Glomerular visceral epithelial cell (primary cell): Measurements from ENCODE around the gene LRRC17.
"Not testable (repeated sequence)": the region's sequence is repeated elsewhere in the genome, so short reads cannot be mapped to it uniquely, and the experiment has no call there.

Source experiments
- DNase-seq: peaks from one replicate; pipeline ENCODE4 v3.0.0-alpha.2; 2016; ENCODE audit errors: extremely low spot score

Gene LRRC17

GRCh38 chr7:102897856-102898531, 14.8 kb upstream of the LRRC17 start:
- DNase-seq: no peak

GRCh38 chr7:102898532-102898859, 14.3 kb upstream of the LRRC17 start:
- no peak for DNase-seq

DNA sequence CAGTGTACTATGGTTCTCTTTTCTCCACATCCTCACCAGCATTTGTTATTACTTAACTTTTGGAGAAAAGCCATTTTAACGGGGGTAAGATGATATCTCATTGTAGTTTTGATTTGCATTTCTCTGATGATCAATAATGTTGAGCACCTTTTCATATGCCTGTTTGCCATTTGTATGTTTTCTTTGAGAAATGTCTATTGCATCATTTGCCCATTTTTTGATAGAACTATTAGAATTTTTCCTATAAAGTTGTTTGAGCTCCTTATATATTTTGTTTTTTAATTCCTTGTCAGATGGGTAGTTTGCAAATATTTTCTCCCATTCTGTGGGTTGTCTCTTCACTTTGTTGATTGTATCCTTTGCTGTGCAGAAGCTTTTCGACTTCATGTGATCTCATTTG, 10.7 kb upstream of the LRRC17 start:
- not testable (repeated sequence) for DNase-seq

DNA sequence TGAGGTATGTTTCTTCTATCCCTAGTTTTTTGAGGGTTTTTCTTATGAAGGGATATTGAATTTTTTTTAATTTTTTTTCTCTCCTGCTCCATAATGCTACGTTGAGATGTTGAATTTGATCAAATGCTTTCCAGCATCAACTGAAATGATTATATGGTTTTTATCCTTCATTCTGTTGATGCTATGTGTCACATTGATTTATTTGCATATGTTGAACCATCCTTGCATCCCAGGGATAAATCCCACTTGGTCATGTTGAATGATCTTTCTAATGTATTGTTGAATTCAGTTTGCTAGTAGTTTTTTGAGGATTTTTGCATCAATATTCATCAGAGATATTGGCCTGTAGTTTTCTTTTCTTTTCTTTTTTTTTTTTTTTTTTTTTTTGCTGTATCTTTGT, 9.2 kb upstream of the LRRC17 start:
- not testable (repeated sequence) for DNase-seq

- DNase-seq: no peak
Measured at GRCh38 chr7:102908676-102909075, 4.1 kb upstream of the LRRC17 start.

DNA sequence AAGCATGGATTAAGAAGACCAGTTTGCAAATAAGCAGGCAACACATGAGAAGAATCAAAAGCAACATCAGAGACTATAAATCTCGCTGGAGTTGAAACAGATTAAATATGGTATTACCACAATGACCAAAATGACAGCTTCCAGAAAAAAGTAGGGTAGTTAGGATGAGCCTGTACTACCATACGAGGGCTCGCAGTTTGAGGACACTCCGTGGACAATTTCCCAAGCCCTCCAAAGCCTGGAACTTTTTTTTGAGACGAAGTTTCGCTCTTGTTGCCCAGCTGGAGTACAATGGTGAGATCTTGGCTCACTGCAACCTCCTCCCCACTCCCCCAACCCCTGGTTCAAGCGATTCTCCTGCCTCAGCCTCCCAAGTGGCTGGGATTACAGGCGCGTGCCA, 1.0 kb downstream of the LRRC17 start:
- no peak for DNase-seq

DNA sequence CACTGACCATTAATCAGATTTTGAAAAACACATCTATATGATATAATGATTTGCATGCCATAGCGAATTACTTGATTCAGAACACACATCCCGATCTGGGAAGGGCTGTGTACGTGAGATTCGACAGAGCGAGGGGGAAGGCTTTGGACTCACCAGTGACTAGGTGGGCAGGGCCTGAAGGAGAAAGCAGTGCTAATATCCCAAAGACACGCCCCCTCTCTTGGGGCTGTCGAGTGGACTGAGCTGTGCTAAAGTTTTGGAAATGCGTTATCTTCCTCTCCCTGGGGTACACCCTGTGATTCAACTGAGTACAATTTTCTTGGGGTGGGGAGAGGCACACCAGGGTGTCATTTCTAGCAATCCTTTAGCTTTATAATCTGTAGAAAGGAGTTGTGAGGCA, 1.8 kb downstream of the LRRC17 start:
- DNase-seq: no peak

- DNase-seq: peak; percentile 51
Measured at GRCh38 chr7:102916426-102916825, 3.6 kb downstream of the LRRC17 start.

- DNase-seq: no peak
Measured at GRCh38 chr7:102916881-102917280, 4.1 kb downstream of the LRRC17 start.

DNA sequence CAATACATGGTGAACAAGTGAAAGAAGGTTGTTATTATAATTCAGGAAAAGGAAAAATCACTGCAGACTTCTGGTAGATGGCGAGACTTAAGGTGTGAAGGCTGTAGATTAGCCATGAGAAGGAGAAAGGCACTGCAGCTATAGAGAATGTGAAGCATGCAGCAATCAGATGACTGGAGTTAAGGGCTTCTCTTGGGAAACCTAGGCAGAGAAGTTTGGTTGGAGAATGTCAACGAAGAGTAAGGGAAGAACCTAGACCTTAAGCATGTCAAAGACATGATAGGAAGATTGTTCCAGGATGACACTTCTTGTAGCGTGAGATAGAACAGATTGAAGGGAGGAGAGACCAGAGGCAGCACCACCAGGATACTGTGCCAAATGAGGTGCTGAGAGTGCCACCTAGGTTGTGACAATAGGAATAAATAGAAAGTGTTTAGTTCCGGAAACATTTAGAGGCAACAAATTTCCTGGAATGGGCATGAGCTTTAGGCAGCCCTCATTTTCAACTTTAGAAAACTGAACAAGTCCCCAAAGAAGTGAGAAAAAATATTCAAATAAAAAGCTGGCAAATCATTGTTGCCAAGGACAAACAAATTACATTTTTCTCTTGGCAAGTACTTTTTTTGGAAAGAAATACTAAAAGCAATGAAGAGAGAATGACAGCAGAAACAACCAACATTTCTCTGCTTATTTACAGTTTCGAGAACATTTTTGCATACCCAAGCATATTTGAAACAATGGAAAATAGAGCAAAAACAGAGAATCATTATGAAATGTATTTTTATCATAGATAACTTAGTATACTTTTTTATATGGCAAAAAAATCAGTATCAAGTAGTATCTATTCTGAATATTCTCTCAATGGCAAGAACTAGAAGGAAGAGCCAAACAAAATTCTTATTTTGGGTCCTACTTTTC, 4.9 kb downstream of the LRRC17 start:
- DNase-seq: no peak

DNA sequence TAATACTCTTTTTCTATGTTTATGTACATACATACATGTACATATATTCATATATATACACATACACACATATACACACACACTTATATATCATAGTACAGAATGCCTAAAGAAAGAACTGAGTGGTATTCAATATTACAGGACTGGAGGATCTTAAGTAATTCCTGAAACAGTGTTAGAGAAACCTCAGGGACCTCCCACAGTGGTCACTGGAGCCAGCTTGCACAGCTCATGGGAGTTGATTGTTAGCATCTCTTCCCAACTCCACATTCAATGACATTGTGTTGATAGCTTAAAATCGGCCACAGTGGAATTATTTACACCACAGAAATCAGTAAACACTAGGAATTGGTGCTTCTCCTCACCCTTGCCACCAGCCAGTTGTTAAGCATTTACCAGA, 6.0 kb downstream of the LRRC17 start:
- no peak for DNase-seq

- no peak for DNase-seq
Measured at GRCh38 chr7:102925976-102926782, 13.4 kb downstream of the LRRC17 start.

DNA sequence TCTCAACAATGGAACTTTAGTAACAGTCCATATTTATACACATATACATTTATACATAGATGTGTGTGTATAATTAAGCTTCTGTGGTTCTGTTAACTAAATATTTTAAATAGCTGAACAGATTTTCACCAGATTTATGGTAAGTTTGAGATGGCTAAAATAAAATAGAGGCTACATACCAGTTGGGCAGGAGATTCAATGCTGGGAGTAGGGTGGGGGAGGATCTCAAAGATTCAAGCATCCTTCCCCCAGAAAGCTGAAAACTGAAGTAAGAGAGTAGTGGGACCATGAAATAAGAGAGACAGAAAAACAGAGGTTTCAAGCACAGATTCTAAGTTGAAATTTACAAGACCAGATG, 14.0 kb downstream of the LRRC17 start:
- no peak for DNase-seq

DNA sequence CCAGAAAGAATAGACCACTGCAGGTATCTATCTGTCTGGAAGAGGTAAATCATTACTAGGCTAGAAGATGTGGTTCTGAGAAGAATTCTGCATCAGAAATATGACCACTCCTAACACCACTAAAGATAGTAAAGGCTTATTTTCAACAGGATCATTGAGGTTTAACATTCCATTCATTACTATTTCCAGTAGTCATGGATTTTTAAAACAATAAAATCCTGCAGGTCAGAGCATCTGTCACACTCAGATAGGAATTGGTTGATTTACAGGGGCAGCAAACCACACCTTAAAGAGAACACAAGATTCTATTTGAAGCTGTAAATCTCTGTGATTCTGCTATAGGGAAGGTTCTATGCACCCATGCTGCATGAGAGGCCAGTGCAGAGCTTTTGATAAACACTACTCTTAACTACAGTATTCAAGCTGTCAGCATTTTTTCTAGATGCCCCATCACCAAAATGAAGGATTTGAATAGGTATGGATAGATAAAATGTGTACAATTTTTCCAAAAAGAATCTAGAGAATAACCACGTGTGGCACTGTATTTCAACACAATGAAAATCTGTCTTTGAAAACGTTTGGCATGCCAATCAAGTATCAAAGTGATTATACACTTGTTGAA, 14.6 kb downstream of the LRRC17 start:
- peak; percentile 86 for DNase-seq

- DNase-seq: no peak
Measured at GRCh38 chr7:102931757-102932156, 19.0 kb downstream of the LRRC17 start.

GRCh38 chr7:102933763-102934162, 21.0 kb downstream of the LRRC17 start:
- no peak for DNase-seq

GRCh38 chr7:102934239-102934638, 21.4 kb downstream of the LRRC17 start:
- DNase-seq: no peak

GRCh38 chr7:102934701-102935100, 21.9 kb downstream of the LRRC17 start:
- DNase-seq: no peak

DNA sequence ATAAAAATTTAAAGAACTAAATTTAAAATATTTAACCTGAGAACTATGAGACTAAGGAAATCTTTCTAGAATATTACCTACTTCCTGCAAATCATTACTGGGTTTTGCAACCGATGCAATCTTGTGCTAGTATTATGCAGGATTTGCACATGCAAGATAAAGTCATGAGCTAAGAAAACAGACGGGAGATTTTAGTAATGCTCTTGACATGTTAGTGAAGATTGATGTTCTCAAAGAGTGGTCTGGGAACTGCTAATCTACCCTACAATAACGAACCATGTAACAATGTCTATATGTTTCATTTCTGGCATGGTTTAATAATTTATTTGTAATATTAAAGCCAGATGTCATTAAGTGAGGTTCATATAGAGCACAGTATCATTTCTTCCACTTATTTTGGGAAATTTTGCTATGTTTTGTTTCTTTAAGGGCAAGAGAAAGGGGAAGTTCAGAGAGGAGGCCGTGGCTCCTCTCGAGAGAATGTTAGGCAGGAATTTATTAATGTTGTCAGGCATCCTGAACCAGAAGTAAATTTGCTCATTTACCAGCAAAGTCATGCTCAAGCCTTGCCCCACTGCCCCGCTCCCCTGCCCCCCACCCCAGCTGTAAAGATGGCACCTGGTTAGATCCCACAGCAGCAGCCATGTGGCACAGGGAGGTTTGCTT, 22.8 kb downstream of the LRRC17 start:
- DNase-seq: no peak

GRCh38 chr7:102938679-102939078, 25.9 kb downstream of the LRRC17 start:
- no peak for DNase-seq

DNA sequence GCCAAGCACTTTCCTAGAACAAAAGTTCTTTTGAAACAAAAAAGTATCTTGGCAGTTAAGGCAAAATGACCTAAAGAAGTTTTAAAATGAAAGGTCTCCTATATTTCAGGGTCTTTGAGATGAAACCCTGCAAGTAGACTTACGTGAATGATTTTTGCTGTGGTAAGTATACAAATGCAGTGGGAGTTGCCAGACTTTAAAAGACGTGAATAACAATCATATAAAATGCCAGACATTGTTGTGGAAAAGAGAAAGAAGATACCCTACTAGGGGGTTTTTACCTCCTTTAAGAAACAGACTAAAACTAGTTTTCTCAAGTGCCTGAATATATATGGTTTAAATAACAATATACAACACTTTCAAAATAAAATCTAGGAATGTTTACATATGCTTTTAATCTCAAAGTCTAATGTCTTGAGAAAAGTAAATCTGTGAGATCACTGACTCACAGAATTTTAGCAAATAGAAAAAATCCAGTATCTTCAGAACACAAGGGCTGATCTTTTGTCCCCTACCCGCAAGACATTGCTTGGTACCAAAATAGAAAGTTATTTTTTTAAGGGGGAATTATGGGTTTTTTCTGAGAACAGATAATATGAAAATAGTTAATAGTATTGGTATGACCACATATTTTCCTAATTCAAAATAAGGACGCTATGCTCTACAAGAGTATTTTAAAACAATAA, 29.5 kb downstream of the LRRC17 start:
- DNase-seq: no peak
